HPDE6-E6E7 (cell line): ENCODE results near the gene DOK5.

Experiments used
- DNase-seq: peaks from one replicate; pipeline ENCODE4 v3.0.0; 2011; ENCODE audit warnings: missing footprints; ENCODE audit errors: extremely low spot score

The DOK5 gene

DNA sequence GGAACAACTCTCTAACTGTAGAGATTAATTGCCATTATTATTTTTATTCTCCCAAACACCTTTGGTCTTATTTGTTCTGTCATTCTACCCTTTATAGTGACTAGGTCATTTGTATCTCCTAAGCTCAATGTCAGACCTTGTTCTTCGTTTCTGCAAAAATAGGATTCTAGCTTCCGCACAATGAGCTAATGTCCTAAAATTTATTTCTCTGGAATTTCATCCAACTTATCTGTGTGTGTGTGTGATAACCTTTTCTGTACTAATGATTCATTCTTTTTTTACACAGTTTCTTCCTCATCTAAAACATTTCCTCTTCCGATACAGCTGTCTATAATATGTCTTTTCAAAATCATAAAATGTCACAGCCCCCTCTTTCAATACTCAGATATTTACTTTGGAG, 84.5 kb downstream of the DOK5 start:
- DNase-seq: no peak

DNA sequence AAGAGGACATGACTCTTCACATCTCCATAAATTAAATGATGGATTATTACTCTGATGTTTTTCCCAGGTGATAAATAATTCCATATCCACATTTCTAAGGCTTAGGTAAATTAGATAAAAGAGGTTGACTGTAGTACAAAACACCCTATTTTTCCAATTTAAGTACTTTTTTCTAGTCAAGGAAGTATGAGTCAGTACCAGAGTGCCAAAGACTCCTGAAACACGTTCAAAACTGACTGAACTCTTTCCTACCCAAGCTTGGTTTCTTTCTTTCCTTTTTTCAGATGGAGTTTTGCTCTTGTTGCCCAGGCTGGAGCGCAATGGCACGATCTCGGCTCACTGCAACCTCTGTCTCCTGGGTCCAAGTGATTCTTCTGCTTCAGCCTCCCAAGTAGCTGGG, 85.0 kb downstream of the DOK5 start:
- DNase-seq: no peak

DNA sequence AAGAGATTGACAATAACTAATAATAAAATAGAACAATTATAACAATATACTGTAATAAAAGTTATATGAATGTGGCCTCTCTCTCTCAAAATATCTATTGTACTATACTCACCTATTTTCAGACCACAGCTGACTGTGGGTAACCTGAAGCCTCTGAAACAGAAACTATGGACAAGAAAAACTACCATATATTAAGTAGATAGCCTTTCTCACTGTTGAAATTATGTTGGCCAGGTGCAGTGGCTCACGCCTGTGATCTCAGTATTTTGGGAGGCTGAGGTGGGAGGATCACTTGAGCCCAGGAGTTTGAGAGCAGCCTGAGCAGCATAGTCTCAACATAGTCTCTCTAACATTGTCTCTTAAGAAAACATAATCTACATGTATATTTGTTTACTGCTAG, 89.9 kb downstream of the DOK5 start:
- DNase-seq: no peak

DNA sequence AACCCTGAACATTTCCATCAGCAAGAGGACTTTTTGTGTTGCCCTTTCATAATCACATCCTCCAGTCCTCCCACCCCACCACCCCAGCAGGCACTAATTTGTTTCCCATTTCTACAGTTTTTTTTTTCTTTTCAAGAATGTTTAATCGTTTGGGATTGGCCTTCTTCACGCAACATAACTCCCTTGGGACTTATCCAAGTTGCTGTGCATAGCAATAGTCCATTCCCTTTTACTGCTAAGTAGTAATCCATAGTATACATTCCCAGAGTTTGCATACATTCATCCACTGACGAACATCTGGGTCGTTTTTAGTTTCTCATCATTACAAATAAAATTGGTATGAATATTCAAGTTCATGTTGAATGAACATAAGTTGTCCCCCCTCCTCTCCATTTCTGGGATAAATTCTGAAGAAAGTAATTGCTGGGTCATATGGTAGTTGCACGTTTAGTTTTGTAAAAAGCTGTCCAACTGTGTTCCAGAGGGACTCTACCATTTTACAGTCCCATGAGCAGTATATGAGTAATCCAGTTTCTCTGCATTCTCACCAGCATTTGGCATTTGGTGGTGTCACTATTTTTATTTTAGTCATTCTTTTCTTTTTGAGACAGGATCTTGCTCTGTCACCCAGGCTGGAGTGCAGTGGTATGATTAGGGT, 90.8 kb downstream of the DOK5 start:
- no peak for DNase-seq

DNA sequence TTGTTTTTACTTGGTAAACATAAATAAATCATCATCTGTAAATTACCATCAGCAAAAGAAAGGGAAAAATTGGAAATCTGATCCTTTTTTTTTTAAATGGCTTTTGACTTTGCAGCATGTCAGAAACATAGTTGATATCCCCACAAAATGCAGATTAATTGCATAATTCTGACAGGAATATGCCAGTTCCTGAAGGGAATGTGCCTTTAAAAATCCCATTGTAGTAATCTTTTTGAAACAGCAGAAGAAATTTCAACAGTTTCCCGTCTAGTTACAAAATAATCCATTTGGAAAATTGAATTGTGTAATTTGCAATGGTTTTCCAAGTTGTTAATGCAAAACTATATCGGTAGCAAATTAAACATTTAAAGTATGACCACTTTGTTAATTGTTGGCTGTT, 95.2 kb downstream of the DOK5 start:
- DNase-seq: no peak

DNA sequence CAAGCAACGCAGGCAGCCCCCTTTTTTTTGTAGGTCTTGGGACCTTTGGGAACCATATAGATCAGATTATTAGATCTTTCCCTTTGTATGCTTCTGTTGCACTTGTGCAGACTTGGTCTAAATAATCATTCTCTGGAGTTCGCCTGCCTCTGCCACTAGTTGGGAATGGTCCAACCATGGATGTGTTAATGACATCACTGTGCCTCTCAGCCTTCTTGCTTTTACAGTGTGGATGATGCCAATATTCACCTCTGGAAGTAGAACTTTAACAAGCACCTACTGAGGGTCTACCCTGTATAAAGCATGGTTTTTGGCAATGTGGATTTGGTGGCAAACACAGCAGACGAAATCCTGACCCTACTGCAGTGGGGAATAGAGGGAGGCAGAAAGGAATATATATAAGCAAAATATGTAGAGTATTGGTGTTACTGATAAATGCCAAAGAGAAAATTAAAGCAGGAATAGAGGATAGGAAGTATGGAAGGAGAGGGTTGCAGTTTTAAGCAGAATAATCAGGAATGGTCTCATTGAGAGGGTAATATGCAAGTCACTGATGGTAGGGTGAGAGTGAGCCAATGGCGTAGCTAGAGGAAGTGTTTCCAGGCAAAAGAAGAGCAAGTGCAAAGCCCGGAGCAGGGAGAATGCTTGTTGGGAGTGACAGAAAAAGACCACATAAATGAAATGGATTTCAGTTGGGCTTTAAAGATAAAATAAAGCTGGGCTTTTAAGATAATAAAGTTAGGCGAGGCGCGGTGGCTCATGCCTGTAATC, 97.5 kb downstream of the DOK5 start:
- no peak for DNase-seq

DNA sequence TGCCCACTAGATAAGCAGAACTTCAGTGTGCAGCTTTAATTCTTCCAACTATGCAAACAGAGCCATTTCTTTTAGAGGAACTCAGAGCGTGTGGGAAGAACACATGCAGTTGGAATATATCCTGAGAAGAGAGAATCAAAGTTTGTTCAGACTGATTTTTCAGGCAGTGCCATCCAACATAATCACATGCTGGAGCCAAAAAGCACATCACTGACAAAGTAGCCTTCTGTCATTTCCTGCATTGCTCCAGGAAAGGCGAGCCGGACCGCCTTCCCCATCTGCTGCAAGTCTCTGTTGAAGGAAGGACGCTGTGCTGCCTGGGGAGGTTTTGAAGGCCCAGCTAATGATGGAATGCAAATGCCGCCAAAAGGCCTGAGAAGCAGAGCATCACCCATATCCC, 98.4 kb downstream of the DOK5 start:
- DNase-seq: no peak

DNA sequence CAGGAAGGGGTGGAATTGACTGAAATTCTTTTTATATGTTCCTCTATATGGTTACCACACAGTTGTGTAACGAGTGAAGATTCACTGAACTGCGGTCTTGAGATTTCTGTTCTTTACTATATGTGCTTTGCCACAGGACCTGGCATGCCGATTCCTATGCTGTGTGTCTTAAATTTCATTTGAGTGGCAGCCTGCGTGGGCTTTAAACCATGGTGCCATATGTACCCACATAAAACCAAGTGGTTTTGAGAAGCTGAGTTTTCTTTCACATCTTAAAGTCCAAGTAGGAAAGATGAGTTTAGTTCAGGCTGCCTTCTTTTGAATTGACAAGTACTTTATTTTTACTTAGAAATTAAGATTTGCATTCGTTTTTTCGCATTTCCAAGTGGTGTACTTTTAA, 101.1 kb downstream of the DOK5 start:
- no peak for DNase-seq

DNA sequence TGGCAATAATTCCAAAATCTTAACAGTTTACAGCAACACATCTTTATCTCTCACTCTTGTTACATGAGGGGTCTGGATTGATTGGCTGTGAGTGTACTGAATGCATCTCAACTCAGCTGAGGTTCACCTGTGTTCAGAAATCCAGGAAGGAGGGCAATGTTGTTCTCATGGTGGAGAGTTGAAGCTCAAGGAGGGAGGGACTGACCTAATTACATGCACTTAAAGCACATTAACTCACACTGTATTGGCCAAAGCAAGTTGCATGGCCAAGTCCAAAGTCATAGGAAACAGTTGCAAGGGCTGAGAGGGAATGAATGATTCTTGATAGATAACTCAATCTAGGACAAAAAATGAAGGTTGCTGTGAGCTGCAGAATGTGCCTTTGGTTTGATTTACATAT, 102.2 kb downstream of the DOK5 start:
- no peak for DNase-seq

DNA sequence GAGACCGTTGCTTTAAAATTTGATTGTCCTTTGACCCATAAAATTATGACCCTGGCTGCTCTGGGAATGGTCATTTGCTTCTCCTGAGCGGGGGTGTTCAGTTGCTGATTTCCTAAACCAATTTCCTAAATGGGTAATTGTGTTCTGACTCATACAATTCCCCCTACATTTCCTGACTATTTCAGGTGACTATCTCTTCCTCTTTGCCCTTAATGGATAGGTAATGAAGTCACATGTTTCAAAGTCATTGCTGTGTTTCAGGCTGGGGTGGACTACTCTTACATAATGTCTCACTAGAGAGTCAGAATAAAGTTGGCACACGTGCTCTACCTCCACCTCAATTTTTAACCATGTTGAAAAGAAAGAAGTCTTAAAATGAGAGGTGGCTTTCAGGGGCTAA, 109.8 kb downstream of the DOK5 start:
- no peak for DNase-seq

DNA sequence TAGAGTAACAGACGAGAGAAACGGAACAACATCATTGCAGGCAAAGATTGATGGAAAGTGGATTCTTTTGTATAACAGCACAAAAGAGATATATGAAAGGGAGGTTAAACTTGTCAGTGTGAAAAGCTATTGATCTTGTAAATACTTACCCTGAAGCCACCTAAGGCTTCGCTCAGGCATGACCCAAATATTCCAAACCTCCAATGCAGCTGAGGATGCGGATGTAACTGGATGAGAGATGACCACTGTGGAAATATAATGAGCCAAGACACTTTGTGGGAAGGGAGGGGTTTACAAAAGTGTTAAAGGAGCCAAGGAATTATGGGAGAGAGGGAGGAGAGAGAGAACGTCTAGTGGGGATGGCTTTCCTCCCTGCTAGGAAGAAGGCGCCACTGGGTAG, 112.0 kb downstream of the DOK5 start:
- no peak for DNase-seq

DNA sequence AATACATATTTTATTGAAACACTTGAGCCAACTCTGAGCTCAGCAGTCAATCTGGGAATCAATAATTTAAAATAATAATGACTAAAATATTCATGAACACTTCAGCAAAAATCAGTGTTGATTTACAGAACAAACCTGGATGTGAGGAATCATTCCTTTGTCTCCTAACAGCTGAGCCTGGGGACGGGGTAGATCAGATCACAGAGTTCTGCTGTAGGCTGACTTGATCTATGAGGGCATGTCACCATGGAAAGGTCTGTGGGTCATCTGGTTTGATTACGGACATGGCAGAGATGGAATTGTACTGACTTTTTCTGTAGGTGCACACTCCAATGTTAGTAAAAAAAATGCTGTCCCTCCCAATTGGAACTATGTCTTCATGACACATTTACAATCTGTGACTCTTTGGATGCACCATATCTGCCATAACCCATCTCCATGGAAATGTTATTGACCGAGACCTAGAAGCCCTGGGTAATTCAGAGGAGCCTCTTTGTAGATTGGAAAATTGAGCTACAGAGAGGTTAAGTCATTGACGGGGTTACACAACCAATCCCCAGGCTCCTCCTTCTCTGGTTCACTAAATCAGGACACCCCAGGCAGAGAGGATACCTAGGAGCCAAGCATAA, 114.1 kb downstream of the DOK5 start:
- no peak for DNase-seq

DNA sequence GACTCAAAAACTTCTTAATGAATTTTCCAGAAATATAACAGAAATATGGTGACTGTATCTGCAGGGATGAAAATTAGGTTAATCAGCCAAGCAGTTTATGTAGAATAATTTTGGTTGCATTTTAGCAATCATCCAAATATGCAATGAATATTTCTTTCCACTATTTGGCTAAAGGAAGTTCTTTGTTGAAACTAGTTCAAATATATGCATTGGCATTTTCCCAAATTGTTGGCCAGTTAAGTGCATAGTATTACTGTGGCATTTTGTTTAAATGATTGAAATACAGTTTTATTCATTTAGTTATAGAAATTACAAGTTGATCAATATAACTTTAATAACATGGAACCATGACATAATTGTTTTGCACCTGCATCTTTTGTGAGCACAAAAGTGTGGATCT, 115.5 kb downstream of the DOK5 start:
- no peak for DNase-seq

DNA sequence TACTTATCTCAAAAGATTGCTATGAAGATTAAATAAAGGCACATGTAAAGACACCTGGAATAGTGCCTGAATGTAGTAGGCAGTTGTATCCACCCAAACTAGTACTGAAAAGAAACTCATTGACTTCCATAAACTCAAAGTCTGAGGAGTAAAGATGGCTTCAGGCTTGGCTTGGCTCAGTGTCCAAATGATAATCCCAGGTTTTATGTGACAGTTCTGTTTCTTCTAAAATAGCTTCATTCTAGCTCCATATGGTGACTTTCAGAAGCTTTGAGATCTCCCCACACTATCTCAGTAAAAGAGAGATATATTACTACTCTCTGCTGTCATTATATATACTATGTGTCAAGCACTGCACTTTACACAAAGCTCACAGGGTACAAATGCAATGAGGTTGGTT, 121.3 kb downstream of the DOK5 start:
- DNase-seq: no peak

DNA sequence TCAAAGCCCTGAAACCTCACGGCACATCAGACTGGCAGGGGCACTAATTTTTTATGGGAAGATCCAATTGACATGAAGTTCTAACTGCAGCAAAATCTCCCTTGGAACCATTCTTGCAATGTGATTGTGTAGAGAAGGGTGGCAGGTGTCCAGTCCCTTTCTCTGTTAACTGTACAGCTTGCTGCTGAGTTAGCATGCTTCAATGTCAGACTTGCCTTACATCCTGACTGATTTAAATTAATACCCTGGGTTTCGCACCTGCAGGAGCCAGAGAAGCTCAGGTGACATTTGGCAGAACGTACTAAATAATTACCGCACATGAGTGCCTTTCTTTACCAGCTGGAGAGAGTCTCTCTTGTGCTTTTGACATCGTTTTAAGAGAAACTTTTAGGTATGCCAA, 123.0 kb downstream of the DOK5 start:
- DNase-seq: no peak

DNA sequence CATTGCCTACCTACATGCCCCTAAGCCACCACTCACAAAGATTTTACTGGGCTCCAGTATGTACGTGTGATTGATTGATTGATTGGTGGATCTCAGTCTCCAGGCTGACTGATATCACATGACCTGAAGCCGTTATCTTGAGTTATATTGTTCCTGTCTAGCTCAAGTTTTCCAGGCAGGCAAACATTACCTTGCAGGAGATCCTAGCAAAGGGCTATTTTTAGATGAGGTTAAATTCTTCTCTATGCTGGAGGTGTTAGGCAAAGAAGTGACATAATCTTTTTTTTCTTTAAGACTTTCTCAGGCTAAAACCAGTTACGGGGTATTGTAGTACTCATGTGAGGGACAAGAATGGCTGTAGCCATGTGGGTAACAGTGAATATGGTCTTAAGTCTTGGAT, 125.2 kb downstream of the DOK5 start:
- no peak for DNase-seq

DNA sequence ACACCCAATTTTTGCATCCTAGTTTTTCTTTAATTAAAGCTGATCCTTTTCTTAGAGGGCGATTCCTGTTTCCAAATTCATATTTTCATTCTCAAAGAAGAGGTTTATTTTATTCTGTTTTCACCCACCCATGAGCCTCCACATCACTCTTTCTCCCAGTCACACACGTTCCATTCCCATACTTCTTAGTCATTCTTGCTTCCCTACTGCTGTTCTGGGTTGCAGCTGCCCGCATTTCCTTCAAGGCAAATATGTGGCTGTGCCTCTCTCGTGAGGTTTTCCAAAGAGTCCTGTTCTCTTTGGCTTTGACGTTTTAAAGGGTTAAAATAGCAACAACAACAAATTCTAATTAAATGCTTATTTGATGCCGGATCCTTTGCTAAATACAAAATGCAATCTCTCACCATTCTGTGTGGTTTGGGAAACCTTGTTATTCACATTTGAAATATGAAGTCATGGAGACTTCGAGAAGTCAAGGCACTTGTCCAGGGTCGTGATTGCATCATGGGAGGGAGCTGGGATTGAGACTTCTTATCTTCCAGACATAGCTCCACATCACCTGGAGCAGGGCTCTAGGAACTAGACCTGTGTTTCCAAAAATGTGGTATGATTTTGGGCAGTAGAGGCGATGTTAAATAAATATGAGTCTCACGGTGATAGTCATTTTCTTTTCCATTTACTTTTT, 126.6 kb downstream of the DOK5 start:
- DNase-seq: no peak

DNA sequence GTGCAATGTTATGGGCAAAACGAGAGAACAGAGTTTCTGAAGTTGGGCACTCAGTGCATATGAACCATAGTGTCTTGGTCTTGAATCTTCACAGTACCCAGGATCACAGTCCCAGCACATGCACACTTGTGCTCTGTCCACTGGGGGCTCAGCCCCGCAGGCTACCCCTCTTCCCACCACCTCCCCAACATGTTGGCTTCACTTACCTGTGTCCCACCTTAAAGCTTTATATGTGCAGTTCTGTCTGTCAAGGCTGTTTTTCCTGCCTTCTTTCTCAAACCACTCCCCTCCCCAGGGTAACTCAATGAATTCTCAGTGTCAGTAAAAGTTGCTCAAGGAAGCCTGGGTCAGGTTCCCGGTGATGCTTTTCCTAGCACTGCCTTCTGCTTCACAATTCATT, 129.9 kb downstream of the DOK5 start:
- DNase-seq: no peak

DNA sequence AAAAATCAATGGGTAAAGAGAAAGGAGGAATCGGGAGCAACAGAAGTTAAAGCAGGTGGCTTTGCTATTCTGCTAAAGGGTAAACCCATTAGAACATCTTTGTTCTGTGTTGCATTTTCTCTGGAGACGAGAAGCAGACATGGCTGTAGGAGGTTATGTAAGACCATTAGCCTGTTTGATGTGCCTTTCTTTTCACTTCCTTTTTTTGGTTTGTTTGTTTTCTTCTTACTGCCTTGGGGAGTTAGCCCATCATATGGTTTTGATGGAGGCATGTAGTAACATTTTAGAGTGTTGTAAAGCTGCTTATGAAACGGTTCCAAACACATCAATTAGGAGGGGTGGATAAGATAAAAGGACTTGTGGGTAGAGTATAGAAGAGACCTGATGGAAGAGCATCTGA, 131.0 kb downstream of the DOK5 start:
- DNase-seq: no peak

DNA sequence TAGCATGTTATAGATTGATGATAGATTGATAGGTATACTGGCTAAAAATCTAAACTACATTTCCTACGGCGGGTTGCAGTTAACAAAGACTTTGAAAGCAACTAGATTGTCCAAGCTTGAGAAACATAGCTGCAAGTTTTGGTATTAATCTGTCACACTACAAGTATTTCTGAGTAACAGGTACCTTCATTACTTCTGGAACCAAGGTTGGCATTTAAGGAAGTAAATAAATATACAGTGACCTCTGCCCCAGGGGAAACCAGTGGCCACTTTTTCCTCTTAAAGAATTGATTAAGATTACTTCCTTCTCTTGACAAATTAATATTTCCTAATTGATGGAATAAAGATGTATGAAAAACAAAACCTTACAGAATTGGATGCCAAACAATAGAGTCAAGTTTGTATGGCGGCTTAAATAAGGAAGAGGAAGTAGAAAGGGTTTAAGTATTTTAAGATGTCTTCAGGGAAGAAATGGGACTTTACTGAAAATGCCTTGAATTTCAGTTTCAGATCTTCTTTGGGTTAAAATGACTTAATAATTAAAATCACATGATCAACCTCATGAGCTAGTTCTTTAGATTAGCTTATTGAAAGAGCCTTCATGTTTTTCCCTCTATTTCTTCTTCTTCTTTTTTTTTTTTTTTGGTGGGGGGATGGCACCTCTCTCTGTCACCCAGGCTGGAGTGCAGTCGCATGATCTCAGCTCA, 132.8 kb downstream of the DOK5 start:
- DNase-seq: no peak

DNA sequence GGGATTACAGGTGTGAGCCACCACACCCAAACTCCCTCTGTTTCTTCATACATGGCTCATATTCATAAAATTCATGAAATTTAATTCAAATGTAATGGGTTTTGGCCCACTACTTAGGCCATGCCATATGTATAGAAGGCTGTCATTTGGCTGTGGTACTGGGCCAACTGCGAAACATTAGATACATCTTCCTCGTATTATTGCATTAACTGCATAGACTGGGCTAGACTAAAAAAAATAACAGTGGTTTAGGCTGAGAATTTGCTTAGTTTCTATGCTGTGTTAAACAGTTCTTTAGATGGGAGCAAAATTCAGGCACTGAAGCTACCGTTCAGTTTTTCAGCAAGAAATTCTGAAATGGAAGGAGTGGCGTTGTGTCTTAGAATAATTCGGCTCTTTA, 133.6 kb downstream of the DOK5 start:
- DNase-seq: no peak
